Psoas muscle (tissue), 8 donors: ENCODE measurements around the gene AZIN2. TPM values are rescaled to one million over a fixed set of nuclear protein-coding genes. Genes with fewer than 3 reads are reported as not detected.

Source experiments
- ATAC-seq, 4 donors: fragments of 200-7000 bp; cut with Tn5 transposase; one replicate each; pipeline ENCODE4 v1.9.1; 2020; ENCODE audit warnings: moderate library complexity in 3 of 4, mild to moderate bottlenecking in 2 of 4
- DNase-seq, 2 donors: peaks; one replicate each; pipeline ENCODE4 v3.0.0-alpha.2; 2020
- H3K27ac ChIP-seq: fragments of 200-600 bp; one replicate; pipeline ENCODE4 v1.8.0; 2022
- H3K27me3 ChIP-seq, 3 donors: fragments of 200-600 bp in 1 of 3; one replicate each; pipeline versions ENCODE4 v1.6.1 to v1.8.0; 2013 to 2022; ENCODE audit warnings: low read length in 2 of 3, mild to moderate bottlenecking in 2 of 3, moderate library complexity in 1 of 3; ENCODE audit not compliant: insufficient read depth in 3 of 3
- H3K36me3 ChIP-seq, 2 donors: fragments of 200-600 bp in 1 of 2; one replicate each; pipeline versions ENCODE4 v1.6.1 to v1.8.0; 2013 to 2022; ENCODE audit warnings: low read depth in 1 of 2, mild to moderate bottlenecking in 1 of 2, moderate library complexity in 1 of 2; ENCODE audit not compliant: insufficient read depth in 1 of 2
- H3K4me1 ChIP-seq: fragments of 200-600 bp; one replicate; pipeline ENCODE4 v1.8.0; 2022
- H3K4me3 ChIP-seq: fragments of 200-600 bp; one replicate; pipeline ENCODE4 v1.8.0; 2022; ENCODE audit warnings: mild to moderate bottlenecking
- H3K9me3 ChIP-seq: fragments of 200-600 bp; one replicate; pipeline ENCODE4 v1.8.0; 2022
- CTCF ChIP-seq: fragments of 200-600 bp; IDR thresholded peaks from one replicate; pipeline ENCODE4 v1.8.0; 2022; ENCODE audit warnings: antibody characterized with exemption
- WGBS, 3 donors: extraction: QIAGEN DNeasy Blood & Tissue Kit; methylation state at CpG; one replicate each; pipeline versions ENCODE4 v1.1.6 to v1.1.7; 2013; 5-methylcytosine and 5-hydroxymethylcytosine counted together
- intact Hi-C, 2 donors: fragments of 100-400 bp; cut with DNase I; formaldehyde crosslinking; loops; one replicate each; pipeline versions ENCODE4 v1.11.0 to v1.14.2; 2022
- polyA plus RNA-seq, 3 donors: library from polyadenylated mRNA; stranded (reverse); fragments of 200-250 nt; gene quantifications; one replicate each; pipeline ENCODE4 v1.2.3, GENCODE V29; 2013
- total RNA-seq, 4 donors: library from RNA; stranded (reverse); fragmentation: NEBNext Ultra II Directional in 2 of 4; extraction: Animal tissue kit (Norgen Biotek cat#: 25700) in 2 of 4; gene quantifications; one replicate each; pipeline versions ENCODE4 v1.2.1 to v1.2.4, GENCODE V29; 2021 to 2023
- donor health status: healthy with polysubstance abuse.
- donor health status: DM: no; HTN: no; CAD: no; lungs with moderate emphysema.
- donor health status: Bipolar disorder and iron deficiency.
- donor health status: healthy.
- donor health status: DM: yes; HTN: yes; CAD: no.
- donor health status: DM: no; HTN: no; CAD: no.
- donor health status: DM: no; HTN: no; CAD: no.
- donor health status: DM: yes; HTN: yes; CAD: no.

Gene AZIN2
- total and polyA plus RNA-seq, 7 donors, result 0.17 to 3.5 (median 0.96) TPM

GRCh38 chr1:33149453-33150190, 68.7 kb downstream of the AZIN2 start:
- TF ChIP-seq CTCF, result no peak
- DNase-seq (no peak), ATAC-seq (no peak)
- H3K4me3 ChIP-seq, result no peak overlapping the region
- 90 to 95% (median 93%) methylated on average over 7 of the region's 7 CpGs for WGBS, 3 donors
- peaks cover 0 to 37% of the 10 kb centered on the region in 2 donors for H3K36me3 ChIP-seq
- no peaks in the 10 kb centered on the region for H3K9me3 ChIP-seq
- H3K27ac ChIP-seq, result no peak overlapping the region
- H3K4me1 ChIP-seq, result peaks cover 3% of the 10 kb centered on the region
- H3K27me3 ChIP-seq, result peaks cover 0 to 3% (median 0%) of the 10 kb centered on the region in 3 donors
- intact Hi-C loops, result no loop called here

GRCh38 chr1:33150522-33150921, 69.6 kb downstream of the AZIN2 start:
- Histone ChIP-seq H3K27me3 (peaks cover 0 to 3% (median 0%) of the 10 kb centered on the region in 3 donors), H3K4me3 (no peak overlapping the region), H3K36me3 (peaks cover 0 to 28% of the 10 kb centered on the region in 2 donors), H3K27ac (no peak overlapping the region), H3K9me3 (no peaks in the 10 kb centered on the region), H3K4me1 (peaks cover 3% of the 10 kb centered on the region)
- intact Hi-C loops, result no loop called here
- WGBS, 3 donors, result 88 to 99% (median 91%) methylated on average over 4 of the region's 4 CpGs
- TF ChIP-seq CTCF, result no peak
- no peak for ATAC-seq
- DNase-seq, result no peak

GRCh38 chr1:33151116-33151515, 70.2 kb downstream of the AZIN2 start:
- H3K4me3 ChIP-seq, result no peak overlapping the region
- peaks cover 0 to 23% of the 10 kb centered on the region in 2 donors for H3K36me3 ChIP-seq
- WGBS, 3 donors, result 70 to 81% (median 73%) methylated on average over 7 of the region's 7 CpGs
- no peak overlapping the region for H3K27ac ChIP-seq
- H3K27me3 ChIP-seq, result peaks cover 0 to 3% (median 0%) of the 10 kb centered on the region in 3 donors
- H3K4me1 ChIP-seq, result peaks cover 3% of the 10 kb centered on the region
- intact Hi-C loops, result no loop called here
- no peak for TF ChIP-seq CTCF
- DNase-seq, result no peak
- no peak for ATAC-seq
- H3K9me3 ChIP-seq, result no peaks in the 10 kb centered on the region

- H3K4me1 ChIP-seq, result peaks cover 3% of the 10 kb centered on the region
- peak; percentile 59 to 89 (median 76) for ATAC-seq
- peaks cover 0 to 3% (median 0%) of the 10 kb centered on the region in 3 donors for H3K27me3 ChIP-seq
- H3K9me3 ChIP-seq, result no peaks in the 10 kb centered on the region
- no peak overlapping the region for H3K4me3 ChIP-seq
- intact Hi-C loops, result no loop called here
- peak; percentile 76 to 92 for DNase-seq
- 42 to 53% (median 44%) methylated on average over 2 of the region's 2 CpGs for WGBS, 3 donors
- TF ChIP-seq CTCF, result no peak
- peaks cover 0 to 15% of the 10 kb centered on the region in 2 donors for H3K36me3 ChIP-seq
- H3K27ac ChIP-seq, result no peak overlapping the region
These were observed 71.9 kb downstream of the AZIN2 start for GRCh38 chr1:33152685-33153432.
